ENCODE measurements around the gene CAPNS1.

GRCh38 chr19:36111200-36111539 is 28.7 kb upstream of the CAPNS1 start:
- TF ChIP-seq CTCF (IDR thresholded peaks at IDR 0.05 in 4 of 5, conservative IDR thresholded peaks at IDR 0.05 in 1 of 5) (no peak), POLR2A (IDR thresholded peaks at IDR 0.05) (no peak)

Measured in gastrocnemius medialis (tissue), 4 donors.